Measurements from ENCODE around the gene RNF11.

Gene RNF11

GRCh38 chr1:51235673-51236530 lies at the start of gene RNF11:
RNF11 (plus strand) TSS chr1:51236273; CDS start chr1:51236757, 484 bp downstream.
- peak within 1 kb of the TSS; percentile 97 for H3K4me3 ChIP-seq (ENCODE audit: low read depth, low read length)
- no peak for TF ChIP-seq CTCF (IDR thresholded peaks at IDR 0.05; ENCODE audit: borderline replicate concordance, insufficient read depth, low read depth, low read length)

GRCh38 chr1:51188230-51188629 lies 47.8 kb upstream of the RNF11 start:
- TF ChIP-seq CTCF (IDR thresholded peaks at IDR 0.05; ENCODE audit: borderline replicate concordance, insufficient read depth, low read depth, low read length): no peak
- H3K4me3 ChIP-seq (ENCODE audit: low read depth, low read length): no peak overlapping the region

- TF ChIP-seq CTCF (IDR thresholded peaks at IDR 0.05; ENCODE audit: borderline replicate concordance, insufficient read depth, low read depth, low read length): peak; percentile 60; the same call in 1 of the 2 replicates
- no peak overlapping the region for H3K4me3 ChIP-seq (ENCODE audit: low read depth, low read length)
These were observed 46.5 kb upstream of the RNF11 start for GRCh38 chr1:51189421-51190073.

GRCh38 chr1:51190961-51191360 lies 45.1 kb upstream of the RNF11 start:
- TF ChIP-seq CTCF (IDR thresholded peaks at IDR 0.05; ENCODE audit: borderline replicate concordance, insufficient read depth, low read depth, low read length): no peak
- no peak overlapping the region for H3K4me3 ChIP-seq (ENCODE audit: low read depth, low read length)

- no peak overlapping the region for H3K4me3 ChIP-seq (ENCODE audit: low read depth, low read length)
- peak; percentile 75 for TF ChIP-seq CTCF (IDR thresholded peaks at IDR 0.05; ENCODE audit: borderline replicate concordance, insufficient read depth, low read depth, low read length)
These were observed 43.7 kb upstream of the RNF11 start for GRCh38 chr1:51192213-51192843.

GRCh38 chr1:51193564-51193963 lies 42.5 kb upstream of the RNF11 start:
- no peak for TF ChIP-seq CTCF (IDR thresholded peaks at IDR 0.05; ENCODE audit: borderline replicate concordance, insufficient read depth, low read depth, low read length)

More at GRCh38 chr1:51193564-51193963, 42.5 kb upstream of the RNF11 start:
- no peak overlapping the region for H3K4me3 ChIP-seq (ENCODE audit: low read depth, low read length)
